Activated CD4-positive, CD25-positive, alpha-beta regulatory T cell treated with anti-CD3 and anti-CD28 coated beads, Interleukin-2, amount 50 U/mL, for 72 hours (primary cell): ENCODE measurements around the gene MTHFD2L.
"Not testable (repeated sequence)": the region's sequence is repeated elsewhere in the genome, so short reads cannot be mapped to it uniquely, and the experiment has no call there.

ENCODE experiments used
- DNase-seq: peaks from one replicate; pipeline ENCODE4 v3.0.0; 2021

Gene MTHFD2L

DNA sequence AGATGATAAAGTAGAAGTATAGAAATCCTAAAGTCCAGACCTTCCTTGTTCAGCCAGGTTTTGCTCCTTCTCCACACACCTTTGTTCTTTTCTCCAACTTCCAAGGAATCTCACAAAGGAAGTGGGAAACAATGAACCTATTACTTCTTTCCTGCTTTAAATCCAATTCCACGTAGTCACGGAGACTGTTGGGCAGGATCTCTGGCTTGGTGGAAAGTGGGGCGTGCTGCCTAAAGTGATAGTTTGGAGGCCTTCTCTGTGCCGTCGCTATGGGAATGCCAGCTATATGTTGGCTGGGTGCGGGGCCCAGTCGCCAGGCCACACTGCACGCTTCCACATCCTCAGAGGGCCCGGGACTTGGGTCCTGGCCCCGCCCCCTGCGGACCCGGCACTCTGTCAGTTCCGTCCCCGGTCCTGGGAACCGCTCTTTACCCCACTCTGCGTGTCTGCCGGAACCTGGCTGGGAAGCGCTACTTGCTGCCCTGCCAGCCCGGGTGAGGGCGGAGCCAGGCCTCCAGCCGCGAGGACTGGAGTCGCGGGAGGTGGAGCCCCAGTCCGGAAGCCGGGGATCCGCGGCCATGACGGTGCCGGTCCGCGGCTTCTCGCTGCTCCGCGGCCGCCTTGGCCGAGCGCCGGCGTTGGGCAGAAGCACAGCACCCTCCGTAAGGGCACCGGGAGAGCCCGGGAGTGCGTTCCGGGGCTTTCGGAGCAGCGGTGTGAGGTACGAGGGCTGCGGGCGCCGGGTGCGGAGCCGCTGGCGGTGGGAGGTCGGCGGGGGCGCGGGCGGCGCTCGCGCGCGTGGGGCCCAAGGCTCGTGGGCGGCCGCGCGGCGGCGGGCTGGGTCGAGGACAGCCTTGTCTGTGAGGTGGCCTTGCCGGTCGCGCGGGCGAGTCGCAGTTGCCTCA lies at the start of gene MTHFD2L:
Gene MTHFD2L (plus strand): TSS at position 558 of the 905 bp plus-strand sequence. CDS start 21 bp downstream, at position 579.
- DNase-seq, result peak; percentile 85

DNA sequence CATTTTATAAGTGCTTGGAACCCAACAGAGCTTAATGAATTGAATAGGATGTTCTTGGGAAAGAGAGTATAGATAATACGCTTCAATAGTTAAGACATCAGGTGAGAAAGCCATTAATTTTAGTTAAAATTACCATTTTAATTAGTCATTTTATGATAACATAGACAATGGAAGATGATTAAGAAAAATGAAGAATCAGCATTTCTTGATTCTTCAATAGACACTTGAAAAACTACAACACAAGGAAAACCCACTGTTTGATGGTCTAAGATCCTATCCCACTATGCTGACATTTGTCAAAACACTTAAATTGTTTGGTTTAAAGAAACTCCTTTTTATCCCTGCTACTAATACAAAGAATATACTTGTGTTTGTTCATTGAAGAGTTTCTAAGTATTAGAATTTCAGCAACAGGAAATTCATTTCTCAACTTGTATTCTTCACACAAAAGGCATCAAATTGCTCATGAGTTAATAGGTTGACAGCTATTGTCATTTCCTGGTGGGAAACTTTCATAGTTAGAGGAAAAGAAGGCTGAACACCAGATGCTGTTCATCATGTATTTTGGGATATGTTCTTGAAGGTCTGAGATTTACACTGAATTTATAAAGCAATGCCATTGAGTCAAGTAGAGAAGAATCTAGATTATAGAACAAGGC lies 49.3 kb upstream of the MTHFD2L start:
- no peak for DNase-seq

DNA sequence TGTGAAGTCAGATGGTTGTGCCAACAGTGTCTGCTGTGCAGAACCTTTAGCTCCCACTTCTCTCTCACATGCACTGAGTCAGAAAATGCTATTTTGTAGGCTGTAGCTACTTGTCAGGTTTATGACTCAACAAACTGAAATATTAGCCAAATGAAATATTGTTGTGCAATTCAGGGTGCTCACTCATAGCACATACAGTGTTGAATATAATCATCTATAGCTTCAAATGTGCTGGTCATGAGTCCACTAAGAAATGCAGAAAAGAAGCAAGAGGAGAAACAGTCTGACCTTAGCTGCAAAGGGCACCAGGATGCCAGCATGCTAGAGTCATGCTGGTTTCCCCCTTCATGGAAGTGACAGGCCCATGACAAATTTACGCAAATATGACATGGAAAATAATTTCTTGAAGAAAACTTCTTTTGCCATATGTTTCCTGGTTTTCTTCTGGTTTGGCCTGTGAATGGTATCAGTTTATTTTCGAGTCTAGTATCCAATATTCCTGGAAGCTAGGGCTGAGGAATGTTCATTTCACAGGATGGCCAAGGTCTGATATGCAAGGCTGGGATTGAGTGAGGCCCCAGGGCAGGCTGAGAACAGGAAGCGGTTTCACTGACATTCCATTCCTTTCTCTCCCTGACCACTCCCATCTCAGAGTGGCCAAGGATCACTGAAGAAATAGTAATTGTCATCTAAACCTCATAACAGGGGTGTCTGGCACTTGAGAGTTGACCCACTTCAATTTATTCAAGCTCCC lies 48.6 kb upstream of the MTHFD2L start:
- DNase-seq, result no peak

DNA sequence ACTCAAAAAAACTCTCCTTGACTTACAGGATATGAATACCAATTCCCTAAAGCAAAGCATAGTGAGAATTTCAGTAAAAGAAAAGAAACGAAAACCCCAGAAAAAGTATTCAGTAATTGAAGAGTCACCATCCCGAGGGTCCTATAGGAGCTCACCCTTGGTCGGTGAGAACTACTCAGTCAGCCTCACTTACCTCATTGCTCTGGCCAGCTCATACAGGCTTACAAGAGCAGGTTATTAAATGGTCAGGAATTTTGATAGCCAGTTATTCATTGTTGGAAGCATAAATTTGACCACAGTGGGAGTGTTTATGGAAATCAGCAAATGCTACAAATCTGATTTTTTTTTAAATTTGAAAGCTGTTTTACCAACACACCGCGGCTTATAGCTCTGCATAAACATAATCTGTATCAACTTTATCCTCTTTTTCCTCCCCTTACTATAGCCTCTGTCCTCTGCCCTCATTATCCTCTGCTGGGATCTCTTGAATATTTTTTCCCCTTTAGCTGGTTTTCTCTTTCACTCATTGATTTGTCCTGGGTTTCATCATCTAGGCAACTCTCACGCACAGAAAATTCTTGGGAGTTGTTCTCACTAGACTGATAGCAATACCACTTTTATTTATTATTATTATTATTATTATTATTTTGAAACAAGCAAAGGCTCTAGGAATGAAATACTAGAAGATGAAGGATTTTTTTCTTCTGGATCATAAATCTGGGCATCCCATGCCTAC lies 47.9 kb upstream of the MTHFD2L start:
- DNase-seq, result no peak

DNA sequence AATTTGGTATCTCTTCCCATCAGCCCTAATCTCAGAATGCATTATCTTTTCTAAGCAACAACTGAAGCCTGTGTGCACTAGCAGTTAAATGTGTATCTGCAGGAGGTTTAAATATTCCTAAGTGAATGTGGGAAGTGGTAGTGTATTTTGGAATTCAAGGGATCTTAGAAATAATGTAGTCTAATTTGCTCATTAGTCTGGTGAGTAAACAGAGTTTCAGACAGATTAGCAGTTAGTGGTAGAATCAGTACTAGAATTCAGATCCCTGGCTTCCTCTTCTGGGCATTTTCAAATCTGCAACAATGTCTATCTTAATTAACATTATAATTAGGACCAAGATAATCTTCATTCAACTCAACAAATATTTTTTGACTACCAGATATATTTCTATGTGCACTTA lies 47.2 kb upstream of the MTHFD2L start:
- DNase-seq, result no peak

GRCh38 chr4:74111306-74111975 lies 46.5 kb upstream of the MTHFD2L start:
- no peak for DNase-seq

- DNase-seq, result no peak
These were observed 45.9 kb upstream of the MTHFD2L start for GRCh38 chr4:74111990-74112389.

GRCh38 chr4:74112399-74113105 lies 45.4 kb upstream of the MTHFD2L start:
- DNase-seq, result no peak

DNA sequence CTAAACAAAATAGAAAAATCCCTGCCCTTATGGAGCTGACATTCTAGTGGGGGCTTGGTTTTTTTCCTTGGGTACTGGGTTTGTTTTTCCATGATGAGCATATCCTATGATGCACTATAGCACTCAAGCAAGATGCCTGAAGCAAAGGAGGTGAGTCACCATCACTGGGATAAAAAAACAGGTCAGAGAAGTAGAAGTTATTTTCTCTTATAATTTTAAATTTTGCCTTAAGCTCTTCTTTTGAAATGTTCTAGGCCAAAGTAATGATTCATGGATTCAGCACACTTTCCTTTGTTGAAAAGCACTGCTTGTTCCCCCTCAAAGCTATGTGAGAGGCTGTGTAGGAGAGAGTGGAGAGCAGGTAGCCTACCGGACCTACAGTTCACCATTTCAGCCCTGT lies 43.7 kb upstream of the MTHFD2L start:
- no peak for DNase-seq

DNA sequence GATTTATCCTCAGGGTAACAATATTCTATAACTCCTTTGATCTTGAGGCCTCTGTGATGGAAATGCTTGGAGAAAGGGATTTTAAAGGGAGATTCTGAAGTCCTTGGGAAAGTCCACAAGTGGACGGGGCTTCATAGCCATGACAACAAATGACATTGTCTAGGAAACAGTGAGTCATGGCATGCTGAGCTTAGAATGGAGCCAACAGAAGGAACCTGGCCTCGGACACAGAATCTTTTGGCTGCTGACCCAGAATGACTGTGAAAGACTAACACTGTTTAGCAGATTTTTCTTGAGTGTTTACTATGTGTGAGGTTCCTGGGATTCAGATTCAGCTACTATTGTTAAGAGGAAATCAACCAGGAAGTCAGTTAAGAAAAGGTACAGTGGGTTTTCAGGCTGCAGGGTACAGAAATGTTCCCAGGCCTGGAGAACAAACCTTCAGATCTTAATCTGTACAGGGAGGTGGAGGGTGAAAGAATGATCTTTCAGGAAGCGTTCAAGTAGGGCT lies 40.8 kb upstream of the MTHFD2L start:
- no peak for DNase-seq

DNA sequence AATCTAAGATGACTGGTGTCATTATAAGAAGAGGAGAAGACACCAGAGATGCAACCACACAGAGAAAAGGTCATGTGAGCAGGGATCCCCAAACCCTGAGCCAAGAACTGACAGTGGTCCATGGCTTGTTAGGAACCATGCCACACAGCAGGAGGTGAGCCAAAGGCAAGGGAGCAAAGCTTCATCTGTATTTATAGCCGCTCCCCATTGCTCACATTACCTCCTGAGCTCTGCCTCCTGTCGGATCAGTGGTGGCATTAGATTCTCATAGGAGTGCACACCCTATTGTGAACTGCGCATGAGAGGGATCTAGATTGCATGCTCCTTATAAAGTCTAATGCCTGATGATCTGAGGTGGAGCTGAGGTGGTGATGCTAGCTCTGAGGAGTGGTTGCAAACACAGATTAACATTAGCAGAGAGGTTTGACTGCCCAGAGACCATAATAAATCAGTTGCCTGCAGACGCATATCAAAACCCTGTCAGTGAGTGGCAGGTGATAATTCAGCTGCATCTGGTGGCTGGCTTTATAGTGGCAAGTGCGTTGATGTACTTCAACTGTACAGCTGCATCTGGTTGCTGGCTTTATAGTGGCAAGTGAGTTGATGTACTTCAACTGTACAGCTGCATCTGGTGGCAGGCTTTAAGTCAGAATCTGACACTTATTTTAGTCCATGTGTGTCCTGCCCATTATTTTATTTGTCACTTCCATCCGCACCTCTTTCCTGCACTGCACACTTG lies 39.1 kb upstream of the MTHFD2L start:
- no peak for DNase-seq

DNA sequence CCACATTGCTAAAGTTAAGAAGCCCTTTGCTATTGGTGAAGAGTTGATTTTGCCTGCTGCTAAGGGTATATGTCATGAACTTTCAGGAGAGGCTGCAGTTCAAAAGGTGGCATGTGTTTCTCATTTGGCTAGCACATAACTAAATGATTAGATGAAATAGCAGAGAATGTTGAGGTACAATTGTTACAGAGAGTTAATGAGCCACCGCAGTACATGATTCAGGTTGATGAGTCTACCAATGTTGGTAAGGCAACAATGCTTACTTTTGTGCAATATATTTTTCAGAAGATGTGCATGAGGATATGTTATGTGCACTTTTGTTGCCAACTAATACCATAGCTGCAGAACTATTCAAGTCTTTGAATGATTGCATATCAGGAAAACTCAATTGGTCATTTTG lies 37.8 kb upstream of the MTHFD2L start:
- DNase-seq, result no peak

- DNase-seq, result no peak
These were observed 36.0 kb upstream of the MTHFD2L start for GRCh38 chr4:74121643-74122579.

DNA sequence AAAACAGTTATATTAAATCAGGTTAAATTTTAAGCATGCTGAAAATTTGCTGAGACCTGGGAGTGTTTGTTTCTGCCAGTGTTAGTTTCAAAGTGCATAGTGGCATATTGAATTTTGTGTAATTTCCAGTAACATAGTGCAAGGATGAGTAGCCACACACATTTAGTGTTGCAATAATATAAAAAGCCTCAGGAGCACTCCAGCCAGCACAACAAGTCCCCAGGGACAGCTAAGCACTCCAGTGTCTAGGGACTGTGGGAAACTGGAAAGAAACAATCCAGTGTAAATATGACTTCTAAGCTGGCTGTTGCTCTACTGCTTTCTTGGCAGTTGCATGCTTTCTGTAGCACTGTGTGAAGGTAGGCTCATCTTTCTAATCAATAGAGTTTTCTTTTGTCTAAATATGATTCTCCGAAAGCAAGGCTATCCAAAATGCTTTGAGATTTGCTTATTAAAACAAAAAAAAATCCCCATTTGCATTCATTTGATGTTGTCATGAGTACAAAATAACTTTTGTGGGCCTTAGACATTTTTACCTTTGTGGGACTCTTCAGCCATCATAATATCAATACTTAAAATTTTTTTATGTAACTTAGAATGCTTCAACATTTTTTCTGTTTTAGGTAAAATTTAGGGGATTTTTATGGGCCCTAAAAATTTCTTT lies 34.7 kb upstream of the MTHFD2L start:
- DNase-seq, result no peak

DNA sequence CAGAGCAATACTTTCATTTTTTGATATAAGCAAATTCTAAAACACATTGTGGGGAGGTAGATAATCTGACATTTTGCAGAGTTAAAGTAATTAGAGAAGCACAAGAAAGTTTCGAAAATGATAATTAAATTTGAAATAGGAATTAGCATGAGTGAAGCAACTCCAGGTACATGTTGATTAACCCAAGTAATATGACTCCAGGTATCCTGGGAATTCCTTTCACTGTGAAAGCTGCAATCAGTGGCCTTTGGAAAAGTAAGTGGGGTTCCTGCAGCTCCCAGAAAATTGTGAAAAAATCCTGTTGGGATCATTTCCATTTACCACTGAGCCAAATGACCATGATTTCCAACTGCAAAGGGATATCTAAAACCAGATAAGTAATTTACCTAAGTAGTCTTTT lies 32.9 kb upstream of the MTHFD2L start:
- DNase-seq, result no peak

DNA sequence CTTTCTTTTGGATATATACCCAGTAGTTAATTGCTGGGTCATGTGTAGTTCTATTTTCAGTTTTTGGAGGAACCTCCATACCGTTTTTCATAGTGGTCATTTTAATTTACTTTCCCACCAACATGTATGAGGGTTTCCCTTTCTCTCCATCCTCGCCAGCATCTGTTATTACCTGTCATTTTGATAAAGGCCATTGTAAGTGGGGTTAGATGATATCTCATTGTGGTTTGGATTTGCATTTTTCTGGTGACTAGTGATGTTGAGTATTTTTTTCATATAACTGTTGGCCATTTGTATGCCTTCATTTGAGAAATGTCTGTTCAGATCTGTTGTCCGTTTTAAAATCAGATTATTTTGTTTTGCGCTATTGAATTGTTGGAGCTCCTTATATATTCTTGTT lies 30.2 kb upstream of the MTHFD2L start:
- no peak for DNase-seq

- DNase-seq, result not testable (repeated sequence)
These were observed 27.1 kb upstream of the MTHFD2L start for GRCh38 chr4:74130843-74131242.

DNA sequence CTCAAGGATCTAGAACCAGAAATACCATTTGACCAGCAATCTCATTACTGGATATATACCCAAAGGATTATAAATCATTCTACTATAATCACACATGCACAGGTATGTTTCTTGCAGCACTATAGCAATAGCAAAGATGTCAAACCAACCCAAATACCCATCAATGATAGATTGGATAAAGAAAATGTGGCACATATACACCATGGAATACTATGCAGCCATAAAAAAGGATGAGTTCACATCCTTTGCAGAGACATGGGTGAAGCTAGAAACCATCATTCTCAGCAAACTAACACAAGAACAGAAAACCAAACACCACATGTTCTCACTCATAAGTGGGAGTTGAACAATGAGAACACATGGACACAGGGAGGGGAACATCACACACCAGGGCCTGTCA lies 25.7 kb upstream of the MTHFD2L start:
- DNase-seq, result not testable (repeated sequence)

DNA sequence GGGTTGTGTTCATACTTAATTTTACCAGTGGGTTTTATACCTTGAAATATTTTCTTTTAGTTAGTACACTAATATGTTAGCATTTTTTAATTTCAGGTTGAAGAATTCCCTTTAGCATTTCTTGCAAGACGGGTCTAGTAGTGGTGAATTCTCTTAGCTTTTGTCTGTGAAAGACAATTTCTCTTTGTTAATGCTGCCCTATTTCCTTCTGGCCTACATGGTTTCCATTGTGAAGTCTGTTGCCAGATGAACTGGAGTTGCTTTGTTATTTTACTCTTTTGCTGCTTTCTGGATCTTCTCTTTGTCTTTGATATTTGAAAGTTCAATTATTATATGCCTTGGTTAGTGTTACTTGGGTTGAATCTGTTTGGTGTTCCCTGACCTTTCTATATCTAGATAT lies 25.0 kb upstream of the MTHFD2L start:
- no peak for DNase-seq
